Measurements from ENCODE around the gene GPR137. TPM values are rescaled to one million over a fixed set of nuclear protein-coding genes. Genes with fewer than 3 reads are reported as not detected.

GPR137 gene
- 27.5 and 30.3 TPM in 2 replicates for total RNA-seq (2014; rRNA removed; shearing (Covaris generic))

GRCh38 chr11:64284962-64285884, at the start of gene GPR137:
TSS of gene GPR137 (plus strand) at chr11:64285848. CDS start at chr11:64286525, 677 bp downstream.

GRCh38 chr11:64240435-64241240, 45.0 kb upstream of the GPR137 start, which contains the start of gene FKBP2:
TSS of gene FKBP2 (plus strand) at chr11:64241095. CDS start at chr11:64242388, 1,293 bp downstream.

GRCh38 chr11:64246871-64247728, 38.5 kb upstream of the GPR137 start, which contains the start of gene PPP1R14B:
TSS of gene PPP1R14B (minus strand) at chr11:64246943. CDS start at chr11:64246673, 270 bp downstream.

GRCh38 chr11:64251016-64251752, 34.5 kb upstream of the GPR137 start, which contains the start of gene PLCB3:
TSS of gene PLCB3 (plus strand) at chr11:64251530. CDS start at chr11:64251650, 120 bp downstream.

GRCh38 chr11:64284048-64284961, 1.3 kb upstream of the GPR137 start, which contains the start of gene BAD:
TSS of gene BAD (minus strand) at chr11:64284665. CDS start at chr11:64284368, 297 bp downstream.

GRCh38 chr11:64291262-64291751, 5.7 kb downstream of the GPR137 start, which contains the start of gene KCNK4:
TSS of gene KCNK4 (plus strand) at chr11:64291302. CDS start at chr11:64293019, 1,717 bp downstream.

GRCh38 chr11:64299847-64300648, 14.4 kb downstream of the GPR137 start, which contains the start of gene CATSPERZ:
TSS of gene CATSPERZ (plus strand) at chr11:64300358. CDS start at chr11:64300411, 53 bp downstream.

GRCh38 chr11:64305075-64305690, 19.5 kb downstream of the GPR137 start, which contains the start of gene ESRRA:
TSS of gene ESRRA (plus strand) at chr11:64305524. CDS start at chr11:64307180, 1,656 bp downstream.

GRCh38 chr11:64317325-64317960, 31.8 kb downstream of the GPR137 start, which contains the start of gene TRMT112:
TSS of gene TRMT112 (minus strand) at chr11:64317559. CDS start at chr11:64317526, 33 bp downstream.

GRCh38 chr11:64317961-64318765, 32.5 kb downstream of the GPR137 start, which contains the start of gene PRDX5:
TSS of gene PRDX5 (plus strand) at chr11:64318121. CDS start at chr11:64318216, 95 bp downstream.

Small RNAs within 50 kb of the gene (small RNA-seq; reads per million reads assigned to genes)
- gene RF00019 = not detected

Other genes starting within 250 kb of the GPR137 start
- gene FLRT1, start 249.9 kb upstream of the GPR137 start, total RNA-seq (2014; rRNA removed; shearing (Covaris generic)) = 1.2 and 1.4 TPM in 2 replicates
- gene MACROD1, start 119.7 kb upstream of the GPR137 start, total RNA-seq (2014; rRNA removed; shearing (Covaris generic)) = 97.2 and 109 TPM in 2 replicates
- gene STIP1, start 99.7 kb upstream of the GPR137 start, total RNA-seq (2014; rRNA removed; shearing (Covaris generic)) = 311 and 341 TPM in 2 replicates
- gene FERMT3, start 79.1 kb upstream of the GPR137 start, total RNA-seq (2014; rRNA removed; shearing (Covaris generic)) = 1.3 and 1.9 TPM in 2 replicates
- 56.2 and 74.4 TPM in 2 replicates for gene TRPT1, start 59.7 kb upstream of the GPR137 start, total RNA-seq (2014; rRNA removed; shearing (Covaris generic))
- 69.5 and 70.7 TPM in 2 replicates for gene NUDT22, start 59.6 kb upstream of the GPR137 start, total RNA-seq (2014; rRNA removed; shearing (Covaris generic))
- gene DNAJC4, start 55.3 kb upstream of the GPR137 start, total RNA-seq (2014; rRNA removed; shearing (Covaris generic)) = 16.8 and 23.4 TPM in 2 replicates
- gene VEGFB, start 51.3 kb upstream of the GPR137 start, total RNA-seq (2014; rRNA removed; shearing (Covaris generic)) = 30.6 and 44.7 TPM in 2 replicates
- 144 and 182 TPM in 2 replicates for gene FKBP2, start 44.8 kb upstream of the GPR137 start, total RNA-seq (2014; rRNA removed; shearing (Covaris generic))
- gene PPP1R14B, start 38.9 kb upstream of the GPR137 start, total RNA-seq (2014; rRNA removed; shearing (Covaris generic)) = 650 and 685 TPM in 2 replicates
- gene PLCB3, start 34.3 kb upstream of the GPR137 start, total RNA-seq (2014; rRNA removed; shearing (Covaris generic)) = 39.2 and 44.9 TPM in 2 replicates
- 99.6 and 101 TPM in 2 replicates for gene BAD, start 1.2 kb upstream of the GPR137 start, total RNA-seq (2014; rRNA removed; shearing (Covaris generic))
- gene KCNK4, start 5.5 kb downstream of the GPR137 start, total RNA-seq (2014; rRNA removed; shearing (Covaris generic)) = 0.61 and 0.68 TPM in 2 replicates
- gene CATSPERZ, start 14.5 kb downstream of the GPR137 start, total RNA-seq (2014; rRNA removed; shearing (Covaris generic)) = 1.9 and 3.7 TPM in 2 replicates
- gene ESRRA, start 19.7 kb downstream of the GPR137 start, total RNA-seq (2014; rRNA removed; shearing (Covaris generic)) = 60.7 and 66.5 TPM in 2 replicates
- 811 and 881 TPM in 2 replicates for gene TRMT112, start 31.7 kb downstream of the GPR137 start, total RNA-seq (2014; rRNA removed; shearing (Covaris generic))
- gene PRDX5, start 32.3 kb downstream of the GPR137 start, total RNA-seq (2014; rRNA removed; shearing (Covaris generic)) = 418 and 488 TPM in 2 replicates
- gene CCDC88B, start 54.4 kb downstream of the GPR137 start, total RNA-seq (2014; rRNA removed; shearing (Covaris generic)) = 4.1 and 5.9 TPM in 2 replicates
- 32.4 and 37.5 TPM in 2 replicates for gene RPS6KA4, start 73.3 kb downstream of the GPR137 start, total RNA-seq (2014; rRNA removed; shearing (Covaris generic))

Measured in A375 (cell line).